H1 (cell line): ENCODE measurements around the gene SIGLEC15. TPM values are rescaled to one million over a fixed set of nuclear protein-coding genes. Genes with fewer than 3 reads are reported as not detected.

Experiments used
- CTCF ChIA-PET: fragments of 300-600 bp; sonication (Branson Sonifier 250); formaldehyde crosslinking; loops from one replicate; lab custom pipeline; 2021; ENCODE audit not compliant: partially characterized antibody; lab: Charles Lee
- POLR2A ChIA-PET: fragments of 300-600 bp; sonication (Branson Sonifier 250); formaldehyde crosslinking; loops from one replicate; lab custom pipeline; 2021; ENCODE audit warnings: inconsistent platforms; ENCODE audit not compliant: partially characterized antibody; lab: Charles Lee
- DNase-seq, 2 experiments: peaks; one replicate each; pipeline versions ENCODE4 v3.0.0 to v3.0.0-alpha.2; 2010 to 2022; ENCODE audit warnings: low spot score in 2 of 2, low read depth in 1 of 2, mixed read lengths in 1 of 2
- FAIRE-seq: peaks from 2 replicates; lab custom pipeline; 2011; peaks lifted over from hg19 to GRCh38; lab: Jason Lieb, UNC
- H2AFZ ChIP-seq: 2 replicates; pipeline ENCODE4 v1.8.1; 2012; ENCODE audit warnings: low read length, inconsistent platforms
- H2AK5ac ChIP-seq: 2 replicates; pipeline ENCODE4 v1.6.1; 2013; ENCODE audit warnings: low read depth, low read length
- H2BK120ac ChIP-seq: replicated peaks from 2 replicates; pipeline ENCODE3; 2013; ENCODE audit warnings: low read depth, low read length, inconsistent platforms
- H2BK12ac ChIP-seq: 2 replicates; pipeline ENCODE4 v1.6.1; 2013; ENCODE audit warnings: low read depth, low read length
- H2BK15ac ChIP-seq: 2 replicates; pipeline ENCODE4 v1.6.1; 2013; ENCODE audit warnings: low read length
- H2BK20ac ChIP-seq: 2 replicates; pipeline ENCODE4 v1.6.1; 2013; ENCODE audit warnings: low read length
- H2BK5ac ChIP-seq: 2 replicates; pipeline ENCODE4 v1.6.1; 2013; ENCODE audit warnings: low read depth, low read length
- H3K14ac ChIP-seq: 2 replicates; pipeline ENCODE4 v1.6.1; 2013; ENCODE audit warnings: inconsistent platforms; ENCODE audit not compliant: insufficient read length
- H3K18ac ChIP-seq: 2 replicates; pipeline ENCODE4 v1.6.1; 2013; ENCODE audit warnings: low read length; ENCODE audit errors: extremely low read depth
- H3K23ac ChIP-seq: 2 replicates; pipeline ENCODE4 v1.6.1; 2013; ENCODE audit warnings: inconsistent platforms; ENCODE audit not compliant: insufficient read length
- H3K23me2 ChIP-seq: 2 replicates; pipeline ENCODE4 v1.6.1; 2013; ENCODE audit warnings: low read depth, low read length
- H3K27ac ChIP-seq: 2 replicates; pipeline ENCODE4 v1.6.1; 2011; ENCODE audit warnings: low read depth, low read length, inconsistent platforms
- H3K27me3 ChIP-seq, 4 experiments: replicated peaks in 1 of 4; 1 replicate in 1 of 4; 2 replicates in 3 of 4; pipeline versions ENCODE4 v1.6.1 to v1.8.1; 2011 to 2013; ENCODE audit warnings: low read length in 3 of 4, mild to moderate bottlenecking in 3 of 4, inconsistent platforms in 2 of 4, mixed read lengths in 2 of 4, moderate library complexity in 1 of 4; ENCODE audit not compliant: control insufficient read depth in 3 of 4, insufficient read depth in 3 of 4; ENCODE audit errors: extremely low read depth in 1 of 4
- H3K36me3 ChIP-seq, 4 experiments: 2 replicates each; pipeline versions ENCODE4 v1.6.1 to v1.8.1; 2011 to 2013; ENCODE audit warnings: mild to moderate bottlenecking in 4 of 4, low read length in 3 of 4, moderate library complexity in 2 of 4, control low read depth in 1 of 4, inconsistent platforms in 1 of 4; ENCODE audit not compliant: insufficient read depth in 4 of 4, control insufficient read depth in 2 of 4
- H3K4ac ChIP-seq: replicated peaks from 2 replicates; pipeline ENCODE3; 2013; ENCODE audit warnings: low read length, low read depth, mixed read lengths, inconsistent platforms; ENCODE audit not compliant: insufficient read length
- H3K4me1 ChIP-seq, 4 experiments: replicated peaks in 1 of 4; 1 replicate in 1 of 4; 2 replicates in 3 of 4; pipeline versions ENCODE4 v1.6.1 to v1.8.1; 2011 to 2013; ENCODE audit warnings: low read length in 3 of 4, inconsistent platforms in 2 of 4, mixed read lengths in 1 of 4; ENCODE audit not compliant: insufficient read depth in 4 of 4, control insufficient read depth in 3 of 4
- H3K4me2 ChIP-seq, 2 experiments: 2 replicates each; pipeline versions ENCODE4 v1.6.1 to v1.8.1; 2011 to 2013; ENCODE audit warnings: low read depth in 2 of 2, low read length in 2 of 2, control low read depth in 1 of 2, inconsistent platforms in 1 of 2, mild to moderate bottlenecking in 1 of 2; ENCODE audit not compliant: insufficient read depth in 1 of 2
- H3K4me3 ChIP-seq, 4 experiments: fragments of 200-600, 300-600 bp in 1 of 4; sonication (generic), shearing (Covaris generic), sonication (Bioruptor Twin) in 1 of 4; 2 replicates each; pipeline versions ENCODE4 v1.5.1 to v1.8.1; 2011 to 2016; ENCODE audit warnings: low read length in 4 of 4, low read depth in 3 of 4, control low read depth in 2 of 4, inconsistent platforms in 2 of 4, mild to moderate bottlenecking in 2 of 4, mixed read lengths in 1 of 4, moderate library complexity in 1 of 4; ENCODE audit not compliant: insufficient read depth in 2 of 4; ENCODE audit errors: extremely low read depth in 1 of 4
- H3K56ac ChIP-seq: replicated peaks from 2 replicates; pipeline ENCODE3; 2013; ENCODE audit warnings: low read depth, mild to moderate bottlenecking, mixed read lengths, low read length, inconsistent platforms; ENCODE audit not compliant: insufficient read length
- H3K79me1 ChIP-seq: 2 replicates; pipeline ENCODE4 v1.6.1; 2013; ENCODE audit warnings: low read depth, low read length, control low read depth
- H3K79me2 ChIP-seq, 2 experiments: 2 replicates each; pipeline versions ENCODE4 v1.6.1 to v1.8.1; 2012 to 2013; ENCODE audit warnings: low read length in 2 of 2, mild to moderate bottlenecking in 2 of 2, inconsistent platforms in 1 of 2; ENCODE audit not compliant: insufficient read depth in 2 of 2, control insufficient read depth in 1 of 2
- H3K9ac ChIP-seq, 4 experiments: replicated peaks in 1 of 4; 1 replicate in 1 of 4; 2 replicates in 3 of 4; pipeline versions ENCODE4 v1.6.1 to v1.8.1; 2011 to 2013; ENCODE audit warnings: low read depth in 3 of 4, low read length in 3 of 4, control low read depth in 2 of 4, mild to moderate bottlenecking in 2 of 4, moderate library complexity in 2 of 4, inconsistent platforms in 1 of 4; ENCODE audit errors: extremely low read depth in 1 of 4
- H3K9me3 ChIP-seq, 2 experiments: 2 replicates each; pipeline versions ENCODE4 v1.6.1 to v1.8.1; 2012 to 2013; ENCODE audit warnings: mild to moderate bottlenecking in 2 of 2, moderate library complexity in 2 of 2, control low read depth in 1 of 2, inconsistent platforms in 1 of 2, low read depth in 1 of 2, low read length in 1 of 2, mixed read lengths in 1 of 2; ENCODE audit not compliant: insufficient read depth in 2 of 2
- H4K20me1 ChIP-seq, 2 experiments: replicated peaks in 1 of 2; 2 replicates each; pipeline versions ENCODE3 to v1.8.1; 2011 to 2013; ENCODE audit warnings: inconsistent platforms in 2 of 2, low read length in 2 of 2, mild to moderate bottlenecking in 1 of 2; ENCODE audit not compliant: insufficient read depth in 2 of 2, control insufficient read depth in 1 of 2
- H4K5ac ChIP-seq: 2 replicates; pipeline ENCODE4 v1.6.1; 2013; ENCODE audit warnings: low read length, low read depth, mixed read lengths, inconsistent platforms; ENCODE audit not compliant: insufficient read length
- H4K8ac ChIP-seq: 2 replicates; pipeline ENCODE4 v1.8.0; 2013; ENCODE audit warnings: mild to moderate bottlenecking, moderate library complexity, low read length, inconsistent platforms; ENCODE audit not compliant: insufficient read depth; ENCODE audit errors: extremely low read depth
- H4K91ac ChIP-seq: replicated peaks from 2 replicates; pipeline ENCODE3; 2013; ENCODE audit warnings: low read length, mixed read lengths, inconsistent platforms; ENCODE audit not compliant: insufficient read length
- CTBP2 ChIP-seq: IDR thresholded peaks from 2 replicates; pipeline ENCODE4 v1.7.0; 2011; ENCODE audit warnings: borderline replicate concordance, mild to moderate bottlenecking, moderate library complexity, mixed read lengths, low read length; ENCODE audit not compliant: insufficient read depth, insufficient read length
- EGR1 ChIP-seq: IDR thresholded peaks from 2 replicates; pipeline ENCODE4 v1.6.1; 2011; ENCODE audit warnings: low read depth, low read length, borderline replicate concordance
- FOSL1 ChIP-seq: IDR thresholded peaks from 2 replicates; pipeline ENCODE4 v1.6.1; 2011; ENCODE audit warnings: mild to moderate bottlenecking, low read depth, low read length, moderate library complexity; ENCODE audit not compliant: insufficient read depth
- JUN ChIP-seq: IDR thresholded peaks from 2 replicates; pipeline ENCODE4 v1.6.1; 2011; ENCODE audit warnings: low read depth, mild to moderate bottlenecking, improper control_type of control experiment, low read length
- KDM5A ChIP-seq: fragments of 200-600 bp; IDR thresholded peaks from 2 replicates; pipeline ENCODE4 v1.7.1; 2012; ENCODE audit warnings: mild to moderate bottlenecking, low read length, inconsistent platforms, mixed read lengths
- MAFK ChIP-seq: IDR thresholded peaks from 2 replicates; pipeline ENCODE4 v1.6.1; 2012; ENCODE audit warnings: low read depth, mild to moderate bottlenecking, improper control_type of control experiment, low read length
- SIRT6 ChIP-seq: IDR thresholded peaks from one replicate; pipeline ENCODE4 v1.7.1; 2012; ENCODE audit warnings: low read length, inconsistent platforms
- SRF ChIP-seq: IDR thresholded peaks from 2 replicates; pipeline ENCODE4 v1.6.1; 2011; ENCODE audit warnings: mild to moderate bottlenecking, low read depth, low read length, moderate library complexity
- WGBS, 2 experiments: shearing (Covaris generic) in 1 of 2; methylation state at CpG; one replicate each; pipeline versions ENCODE4 v1.1.6 to v1.1.7; 2013 to 2015; ENCODE audit warnings: low lambda C conversion rate in 2 of 2, mixed read lengths in 2 of 2, inconsistent platforms in 1 of 2, low coverage in 1 of 2, missing lambda C conversion rate in 1 of 2; ENCODE audit not compliant: insufficient replicate concordance in 2 of 2, insufficient coverage in 1 of 2, insufficient read length in 1 of 2; ENCODE audit errors: extremely low coverage in 1 of 2, missing lambda C conversion rate in 1 of 2; 5-methylcytosine and 5-hydroxymethylcytosine counted together
- polyA plus RNA-seq, 7 experiments: library from polyadenylated mRNA; depleted of rRNA in 3 of 7; stranded (reverse) in 5 of 7; unstranded in 2 of 7; fragments of >200 nt in 5 of 7; fragments of 200-250 nt in 2 of 7; gene quantifications; 1 replicate in 5 of 7; 2 replicates in 1 of 7; 4 replicates in 1 of 7; pipeline versions ENCODE4 v1.2.1 to v1.2.3, GENCODE V29; 2011 to 2013; ENCODE audit warnings: missing spikeins in 2 of 7, mixed read lengths in 2 of 7
- total RNA-seq: library from RNA; stranded (reverse); fragmentation: NEBNext Ultra II Directional; extraction: Animal tissue kit (Norgen Biotek cat#: 25700); gene quantifications from 2 replicates; pipeline ENCODE4 v1.2.1, GENCODE V29; 2021
- TF ChIP-seq, protein P1 (sequence below): IDR thresholded peaks from 2 replicates; pipeline ENCODE4 v1.6.1; 2012; ENCODE audit warnings: low read length, inconsistent platforms
- TF ChIP-seq, protein P2 (sequence below): IDR thresholded peaks from 2 replicates; pipeline ENCODE4 v1.6.1; 2011; ENCODE audit warnings: low read length, improper control_type of control experiment

Gene SIGLEC15
- total and polyA plus RNA-seq, 2 of the 8 experiments (the other 6 are each of a cell fraction or from before 2014, with no cell fraction given): 0.20 to 0.37 TPM

DNA sequence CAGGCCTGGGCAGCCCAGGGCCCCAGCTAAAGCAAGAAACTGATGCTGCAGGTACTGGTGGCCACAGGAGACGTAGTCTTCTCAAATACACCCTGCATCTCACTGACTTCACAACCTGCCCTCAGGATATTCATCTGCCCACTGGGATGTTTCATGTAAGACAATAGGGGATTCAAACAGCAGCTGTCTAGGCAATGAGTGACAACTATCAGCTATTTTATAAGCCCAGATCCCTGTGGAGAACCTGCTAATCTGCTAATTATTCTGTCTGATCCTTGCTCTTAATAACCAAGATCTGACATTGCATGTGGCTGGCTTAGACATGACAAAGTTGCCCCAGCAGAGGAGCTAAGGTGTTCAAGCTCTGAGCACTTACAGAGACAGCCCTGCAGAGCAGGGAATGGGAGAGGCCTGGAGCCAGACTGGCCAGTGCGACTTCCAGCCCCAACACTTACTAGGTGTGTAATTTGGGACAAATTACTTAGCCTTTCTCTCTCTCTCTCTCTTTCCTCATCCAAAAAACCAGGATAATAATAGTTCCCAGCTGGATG, 28.6 kb downstream of the SIGLEC15 start:
- H3K36me3 ChIP-seq: peaks cover 2 to 21% (median 9%) of the 10 kb centered on the region in 4 experiments; a peak in 7 of 8 replicates
- no peak overlapping the region for H4K91ac ChIP-seq
- H3K23ac ChIP-seq: no peak overlapping the region
- H3K4me2 ChIP-seq: no peak overlapping the region
- DNase-seq (no peak), FAIRE-seq (no peak)
- H2AK5ac ChIP-seq: no peak overlapping the region
- H3K18ac ChIP-seq: no peak overlapping the region
- no peak overlapping the region for H3K14ac ChIP-seq
- POLR2A ChIA-PET: no interaction called here
- H3K9ac ChIP-seq: no peak overlapping the region
- H3K79me1 ChIP-seq: no peaks in the 10 kb centered on the region
- H4K8ac ChIP-seq: no peak overlapping the region
- H2BK15ac ChIP-seq: no peak overlapping the region
- 83% methylated on average over 1 of the region's 2 CpGs; no CpG with 5 or more reads in 1 of the 2 experiments for WGBS, 2 experiments
- H2AFZ ChIP-seq: no peak overlapping the region
- H3K4me3 ChIP-seq: no peak overlapping the region
- no peaks in the 10 kb centered on the region for H3K4me1 ChIP-seq
- no peaks in the 10 kb centered on the region for H4K20me1 ChIP-seq
- no peak overlapping the region for H2BK12ac ChIP-seq
- H4K5ac ChIP-seq: no peak overlapping the region
- H3K4ac ChIP-seq: no peak overlapping the region
- no peak overlapping the region for H2BK5ac ChIP-seq
- H3K27me3 ChIP-seq: no peaks in the 10 kb centered on the region
- no peak overlapping the region for H3K27ac ChIP-seq
- TF ChIP-seq JUN (no peak), EGR1 (no peak), SRF (no peak), FOSL1 (no peak), SIRT6 (no peak), CTBP2 (no peak), MAFK (no peak), KDM5A (no peak)
- TF ChIP-seq, protein P1, sequence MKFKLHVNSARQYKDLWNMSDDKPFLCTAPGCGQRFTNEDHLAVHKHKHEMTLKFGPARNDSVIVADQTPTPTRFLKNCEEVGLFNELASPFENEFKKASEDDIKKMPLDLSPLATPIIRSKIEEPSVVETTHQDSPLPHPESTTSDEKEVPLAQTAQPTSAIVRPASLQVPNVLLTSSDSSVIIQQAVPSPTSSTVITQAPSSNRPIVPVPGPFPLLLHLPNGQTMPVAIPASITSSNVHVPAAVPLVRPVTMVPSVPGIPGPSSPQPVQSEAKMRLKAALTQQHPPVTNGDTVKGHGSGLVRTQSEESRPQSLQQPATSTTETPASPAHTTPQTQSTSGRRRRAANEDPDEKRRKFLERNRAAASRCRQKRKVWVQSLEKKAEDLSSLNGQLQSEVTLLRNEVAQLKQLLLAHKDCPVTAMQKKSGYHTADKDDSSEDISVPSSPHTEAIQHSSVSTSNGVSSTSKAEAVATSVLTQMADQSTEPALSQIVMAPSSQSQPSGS: no peak
- TF ChIP-seq, protein P2, sequence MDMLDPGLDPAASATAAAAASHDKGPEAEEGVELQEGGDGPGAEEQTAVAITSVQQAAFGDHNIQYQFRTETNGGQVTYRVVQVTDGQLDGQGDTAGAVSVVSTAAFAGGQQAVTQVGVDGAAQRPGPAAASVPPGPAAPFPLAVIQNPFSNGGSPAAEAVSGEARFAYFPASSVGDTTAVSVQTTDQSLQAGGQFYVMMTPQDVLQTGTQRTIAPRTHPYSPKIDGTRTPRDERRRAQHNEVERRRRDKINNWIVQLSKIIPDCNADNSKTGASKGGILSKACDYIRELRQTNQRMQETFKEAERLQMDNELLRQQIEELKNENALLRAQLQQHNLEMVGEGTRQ: no peak
- H3K56ac ChIP-seq: no peak overlapping the region
- H3K9me3 ChIP-seq: no peaks in the 10 kb centered on the region
- H2BK20ac ChIP-seq: no peak overlapping the region
- no peak overlapping the region for H2BK120ac ChIP-seq
- no peaks in the 10 kb centered on the region for H3K79me2 ChIP-seq
- H3K23me2 ChIP-seq: no peaks in the 10 kb centered on the region
- CTCF ChIA-PET: interaction anchor here (0.6 to 2.0 kb wide), 5 partner anchors 34 to 192 kb away, joined by 3 to 7 read pairs (median 4); no protein-coding TSS in a partner anchor
